ENCODE measurements around the gene RCOR3.
A peak's percentile ranks its signal among the peaks of the same experiment; 100 is the strongest.

The RCOR3 gene

DNA sequence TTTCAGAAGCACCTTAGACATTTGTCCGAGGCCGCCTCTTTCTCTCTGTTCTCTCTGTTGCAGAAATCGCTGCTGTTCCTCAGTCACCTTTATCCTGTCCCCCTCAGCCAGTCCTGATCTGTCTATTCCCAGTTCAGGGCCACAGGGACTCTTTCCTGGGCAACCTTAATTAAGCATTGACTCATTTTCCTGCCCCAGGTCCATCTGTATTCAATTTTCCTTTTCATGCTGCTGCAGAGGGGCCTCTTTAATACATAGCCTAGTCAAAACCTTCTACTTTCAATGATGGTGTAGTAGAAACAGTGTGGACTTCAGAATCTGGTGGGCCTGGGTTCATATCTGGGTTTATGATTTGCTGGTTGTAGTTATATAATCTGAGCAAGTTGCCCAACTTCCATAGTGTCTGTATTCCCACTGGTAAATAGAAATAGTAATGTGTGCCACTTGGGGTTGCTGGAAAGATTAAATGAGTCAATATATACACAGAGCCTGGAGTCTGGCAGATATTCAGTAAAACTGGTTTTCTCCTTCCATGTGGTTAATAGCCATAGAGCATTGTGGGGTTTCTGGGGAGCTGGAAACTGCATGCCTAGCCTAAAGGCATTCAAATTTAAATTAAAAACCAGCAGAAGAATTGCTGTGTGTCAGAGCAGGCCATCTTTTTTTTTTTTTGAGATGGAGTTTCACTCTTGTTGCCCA lies 72.0 kb downstream of the RCOR3 start:
- peaks cover 66% of the 10 kb centered on the region for H4K20me1 ChIP-seq (ENCODE audit: insufficient read depth, low read length, poor library complexity, severe bottlenecking)
- no peaks in the 10 kb centered on the region for H3K27me3 ChIP-seq (ENCODE audit: insufficient read depth, low read length, poor library complexity, severe bottlenecking)
- H3K4me1 ChIP-seq (ENCODE audit: insufficient read depth, low read length, poor library complexity, severe bottlenecking) = peaks cover 86% of the 10 kb centered on the region
- H3K36me3 ChIP-seq (ENCODE audit: insufficient read depth, low read length) = no peaks in the 10 kb centered on the region
- H3K9ac ChIP-seq (ENCODE audit: low read depth, low read length, poor library complexity, severe bottlenecking) = peak overlapping the region; percentile 95
- TF ChIP-seq EZH2phosphoT487 (IDR thresholded peaks at IDR 0.05; ENCODE audit: borderline replicate concordance) = no peak
- TF ChIP-seq, protein P1, sequence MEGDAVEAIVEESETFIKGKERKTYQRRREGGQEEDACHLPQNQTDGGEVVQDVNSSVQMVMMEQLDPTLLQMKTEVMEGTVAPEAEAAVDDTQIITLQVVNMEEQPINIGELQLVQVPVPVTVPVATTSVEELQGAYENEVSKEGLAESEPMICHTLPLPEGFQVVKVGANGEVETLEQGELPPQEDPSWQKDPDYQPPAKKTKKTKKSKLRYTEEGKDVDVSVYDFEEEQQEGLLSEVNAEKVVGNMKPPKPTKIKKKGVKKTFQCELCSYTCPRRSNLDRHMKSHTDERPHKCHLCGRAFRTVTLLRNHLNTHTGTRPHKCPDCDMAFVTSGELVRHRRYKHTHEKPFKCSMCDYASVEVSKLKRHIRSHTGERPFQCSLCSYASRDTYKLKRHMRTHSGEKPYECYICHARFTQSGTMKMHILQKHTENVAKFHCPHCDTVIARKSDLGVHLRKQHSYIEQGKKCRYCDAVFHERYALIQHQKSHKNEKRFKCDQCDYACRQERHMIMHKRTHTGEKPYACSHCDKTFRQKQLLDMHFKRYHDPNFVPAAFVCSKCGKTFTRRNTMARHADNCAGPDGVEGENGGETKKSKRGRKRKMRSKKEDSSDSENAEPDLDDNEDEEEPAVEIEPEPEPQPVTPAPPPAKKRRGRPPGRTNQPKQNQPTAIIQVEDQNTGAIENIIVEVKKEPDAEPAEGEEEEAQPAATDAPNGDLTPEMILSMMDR (conservative IDR thresholded peaks at IDR 0.05; ENCODE audit: low read length) = no peak
- peak overlapping the region; percentile 94 for H3K4me2 ChIP-seq (ENCODE audit: low read depth, low read length, poor library complexity, severe bottlenecking)
- no peaks in the 10 kb centered on the region for H3K9me3 ChIP-seq (ENCODE audit: insufficient read depth, low read depth, low read length)
- H3K4me3 ChIP-seq (ENCODE audit: low read length, poor library complexity, severe bottlenecking) = peak overlapping the region; percentile 82
- no peak overlapping the region for H2AFZ ChIP-seq (ENCODE audit: low read length)
- peaks cover 99% of the 10 kb centered on the region for H3K79me2 ChIP-seq (ENCODE audit: insufficient read depth, low read length)
- 0 out of 2 replicates have a peak, but pooled peaks cover 4% of the 10 kb centered on the region for H3F3A ChIP-seq (ENCODE audit: low read depth)
- H3K9me2 ChIP-seq (replicated peaks; ENCODE audit: low read depth, low read length) = no peaks in the 10 kb centered on the region

DNA sequence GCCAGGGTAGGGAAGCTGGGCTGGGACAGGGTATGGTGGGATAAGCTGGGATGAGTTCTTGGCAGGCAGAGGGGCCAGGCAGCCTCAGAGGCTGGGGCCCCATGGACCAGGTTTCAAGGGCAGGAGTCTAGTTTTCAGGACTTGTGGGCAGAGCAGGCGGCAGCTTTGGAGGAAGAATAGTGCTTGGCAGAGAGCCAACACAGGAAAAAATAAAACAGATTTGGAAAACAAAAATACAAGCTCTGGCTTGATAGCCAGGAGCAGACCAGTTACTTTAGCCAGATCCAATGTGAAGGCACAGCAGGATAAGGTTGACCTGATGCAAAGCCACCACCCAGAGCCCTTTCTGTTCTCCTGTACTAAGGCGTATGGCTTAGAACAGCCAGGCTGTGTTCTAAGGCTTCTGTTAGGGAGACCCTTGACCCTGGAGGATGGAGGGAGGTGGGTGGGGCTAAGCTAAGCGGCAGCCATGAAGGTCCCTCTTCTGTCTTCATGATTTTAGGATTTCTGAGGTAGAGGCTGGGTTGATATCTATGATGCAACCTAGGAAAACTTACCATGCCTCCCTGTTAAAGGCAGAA lies 73.0 kb downstream of the RCOR3 start:
- Histone ChIP-seq H3K9me3 (ENCODE audit: insufficient read depth, low read depth, low read length) (no peaks in the 10 kb centered on the region), H2AFZ (ENCODE audit: low read length) (no peak overlapping the region), H3K4me3 (ENCODE audit: low read length, poor library complexity, severe bottlenecking) (peak overlapping the region; percentile 82), H3F3A (ENCODE audit: low read depth) (0 out of 2 replicates have a peak, but pooled peaks cover 4% of the 10 kb centered on the region), H3K79me2 (ENCODE audit: insufficient read depth, low read length) (peaks cover 100% of the 10 kb centered on the region), H3K4me2 (ENCODE audit: low read depth, low read length, poor library complexity, severe bottlenecking) (peak overlapping the region; percentile 94), H3K4me1 (ENCODE audit: insufficient read depth, low read length, poor library complexity, severe bottlenecking) (peaks cover 92% of the 10 kb centered on the region), H3K36me3 (ENCODE audit: insufficient read depth, low read length) (no peaks in the 10 kb centered on the region), H3K27me3 (ENCODE audit: insufficient read depth, low read length, poor library complexity, severe bottlenecking) (no peaks in the 10 kb centered on the region), H3K9ac (ENCODE audit: low read depth, low read length, poor library complexity, severe bottlenecking) (peak overlapping the region; percentile 40), H3K9me2 (replicated peaks; ENCODE audit: low read depth, low read length) (no peaks in the 10 kb centered on the region), H4K20me1 (ENCODE audit: insufficient read depth, low read length, poor library complexity, severe bottlenecking) (peaks cover 75% of the 10 kb centered on the region)
- no peak for TF ChIP-seq EZH2phosphoT487 (IDR thresholded peaks at IDR 0.05; ENCODE audit: borderline replicate concordance)
- TF ChIP-seq, protein P1 (conservative IDR thresholded peaks at IDR 0.05; ENCODE audit: low read length) = no peak

DNA sequence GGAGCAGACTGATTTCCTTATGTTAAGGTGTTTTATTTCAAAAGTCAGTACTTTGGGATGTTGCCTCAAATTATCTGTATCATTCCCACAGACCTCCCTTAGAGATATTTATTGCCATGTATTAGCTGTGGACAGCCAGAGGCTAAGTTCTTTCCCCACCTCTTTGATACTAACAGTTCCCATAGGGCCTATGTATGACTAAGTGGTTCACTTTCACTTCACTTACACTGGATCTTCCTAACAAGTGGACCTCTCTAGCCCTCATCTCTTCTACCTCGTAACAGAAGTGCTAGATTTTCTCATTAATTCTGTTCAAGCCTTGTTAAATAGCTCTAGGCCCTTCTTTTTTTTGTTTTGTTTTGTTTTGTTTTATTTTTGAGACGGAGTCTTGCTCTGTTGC lies 73.7 kb downstream of the RCOR3 start:
- Histone ChIP-seq H3K36me3 (ENCODE audit: insufficient read depth, low read length) (no peaks in the 10 kb centered on the region), H3K9me2 (replicated peaks; ENCODE audit: low read depth, low read length) (no peaks in the 10 kb centered on the region), H3K27me3 (ENCODE audit: insufficient read depth, low read length, poor library complexity, severe bottlenecking) (no peaks in the 10 kb centered on the region), H3F3A (ENCODE audit: low read depth) (0 out of 2 replicates have a peak, but pooled peaks cover 4% of the 10 kb centered on the region), H3K4me2 (ENCODE audit: low read depth, low read length, poor library complexity, severe bottlenecking) (peak overlapping the region; percentile 94), H3K9ac (ENCODE audit: low read depth, low read length, poor library complexity, severe bottlenecking) (peak overlapping the region; percentile 40), H3K4me1 (ENCODE audit: insufficient read depth, low read length, poor library complexity, severe bottlenecking) (peaks cover 95% of the 10 kb centered on the region), H3K79me2 (ENCODE audit: insufficient read depth, low read length) (peaks cover 100% of the 10 kb centered on the region), H3K9me3 (ENCODE audit: insufficient read depth, low read depth, low read length) (no peaks in the 10 kb centered on the region), H2AFZ (ENCODE audit: low read length) (no peak overlapping the region), H4K20me1 (ENCODE audit: insufficient read depth, low read length, poor library complexity, severe bottlenecking) (peaks cover 80% of the 10 kb centered on the region), H3K4me3 (ENCODE audit: low read length, poor library complexity, severe bottlenecking) (peak overlapping the region; percentile 82)
- no peak for TF ChIP-seq EZH2phosphoT487 (IDR thresholded peaks at IDR 0.05; ENCODE audit: borderline replicate concordance)
- TF ChIP-seq, protein P1 (conservative IDR thresholded peaks at IDR 0.05; ENCODE audit: low read length) = no peak
